MM.1S (cell line): Measurements from ENCODE around the gene TOMM40.

ENCODE experiments used
- DNase-seq: peaks from one replicate; pipeline ENCODE4 v3.0.0-alpha.2; 2015
- H2AFZ ChIP-seq: fragments of 300-600 bp; sonication (generic); 2 replicates; pipeline ENCODE4 v1.6.0; 2016; ENCODE audit warnings: antibody characterized with exemption, low read length
- H3F3A ChIP-seq: fragments of 300-600 bp; sonication (generic); 2 replicates; pipeline ENCODE4 v1.6.1; 2016; ENCODE audit warnings: mild to moderate bottlenecking, antibody characterized with exemption, low read length, moderate library complexity, mixed read lengths; ENCODE audit not compliant: insufficient read depth
- H3K27ac ChIP-seq: fragments of 300-600 bp; sonication (generic); 2 replicates; pipeline ENCODE4 v1.5.1; 2016; ENCODE audit warnings: mild to moderate bottlenecking, low read length
- H3K27me3 ChIP-seq: fragments of 300-600 bp; sonication (generic); replicated peaks from 2 replicates; pipeline ENCODE4 v1.6.0; 2016; ENCODE audit warnings: low read length; ENCODE audit not compliant: insufficient read depth
- H3K36me3 ChIP-seq: fragments of 300-600 bp; sonication (generic); replicated peaks from 2 replicates; pipeline ENCODE4 v1.6.1; 2016; ENCODE audit warnings: mild to moderate bottlenecking, low read length, mixed read lengths; ENCODE audit not compliant: insufficient read depth
- H3K4me1 ChIP-seq: fragments of 300-600 bp; sonication (generic); 2 replicates; pipeline ENCODE4 v1.6.1; 2016; ENCODE audit warnings: low read length, mixed read lengths
- H3K4me2 ChIP-seq: fragments of 300-600 bp; sonication (generic); 2 replicates; pipeline ENCODE4 v1.6.0; 2016; ENCODE audit warnings: low read depth, low read length
- H3K4me3 ChIP-seq: fragments of 300-600 bp; sonication (generic); 2 replicates; pipeline ENCODE4 v1.5.1; 2016; ENCODE audit warnings: low read length, mixed read lengths
- H3K79me2 ChIP-seq: fragments of 300-600 bp; sonication (generic); 2 replicates; pipeline ENCODE4 v1.6.1; 2016; ENCODE audit warnings: mixed run types, low read length, mixed read lengths
- H3K9ac ChIP-seq: fragments of 300-600 bp; sonication (generic); 2 replicates; pipeline ENCODE4 v1.6.1; 2016; ENCODE audit warnings: low read length, mixed read lengths
- H3K9me2 ChIP-seq: fragments of 300-600 bp; sonication (generic); replicated peaks from 2 replicates; pipeline ENCODE4 v1.6.1; 2016; ENCODE audit warnings: mild to moderate bottlenecking, low read length, mixed read lengths; ENCODE audit not compliant: insufficient read depth
- H3K9me3 ChIP-seq: fragments of 300-600 bp; sonication (generic); replicated peaks from 2 replicates; pipeline ENCODE4 v1.6.1; 2016; ENCODE audit warnings: mild to moderate bottlenecking, low read length, mixed read lengths; ENCODE audit not compliant: insufficient read depth
- H4K20me1 ChIP-seq: fragments of 300-600 bp; sonication (generic); 2 replicates; pipeline ENCODE4 v1.6.1; 2016; ENCODE audit warnings: mild to moderate bottlenecking, low read length, moderate library complexity, mixed read lengths; ENCODE audit not compliant: insufficient read depth
- CTCF ChIP-seq: fragments of 300-600 bp; sonication (generic); IDR thresholded peaks from 2 replicates; pipeline ENCODE4 v1.5.1; 2016; ENCODE audit warnings: antibody characterized with exemption, low read length, mixed read lengths
- EZH2 ChIP-seq: fragments of 300-600 bp; sonication (generic); optimal IDR thresholded peaks from 2 replicates; pipeline ENCODE3; 2017; ENCODE audit warnings: low read depth, mild to moderate bottlenecking, antibody characterized with exemption, low read length, mixed read lengths
- EZH2phosphoT487 ChIP-seq: fragments of 300-600 bp; sonication (generic); IDR thresholded peaks from 2 replicates; pipeline ENCODE4 v1.6.1; 2018; ENCODE audit warnings: antibody characterized with exemption, low read length

Gene TOMM40

GRCh38 chr19:44846455-44847143 is 44.5 kb upstream of the TOMM40 start:
- TF ChIP-seq CTCF (no peak), EZH2phosphoT487 (no peak), EZH2 (no peak)
- Histone ChIP-seq H3F3A (no peaks in the 10 kb centered on the region; the same call in 1 of the 2 replicates), H3K27ac (no peak overlapping the region), H3K9me3 (no peaks in the 10 kb centered on the region), H3K4me1 (peaks cover 17% of the 10 kb centered on the region), H3K79me2 (no peaks in the 10 kb centered on the region), H3K9ac (no peak overlapping the region; the same call in 1 of the 2 replicates), H3K36me3 (no peaks in the 10 kb centered on the region), H3K27me3 (peaks cover 56% of the 10 kb centered on the region), H3K4me3 (peak overlapping the region; percentile 86), H3K4me2 (peak overlapping the region; percentile 98), H3K9me2 (no peaks in the 10 kb centered on the region), H4K20me1 (no peaks in the 10 kb centered on the region), H2AFZ (peak overlapping the region; percentile 63)
- no peak for DNase-seq

DNA sequence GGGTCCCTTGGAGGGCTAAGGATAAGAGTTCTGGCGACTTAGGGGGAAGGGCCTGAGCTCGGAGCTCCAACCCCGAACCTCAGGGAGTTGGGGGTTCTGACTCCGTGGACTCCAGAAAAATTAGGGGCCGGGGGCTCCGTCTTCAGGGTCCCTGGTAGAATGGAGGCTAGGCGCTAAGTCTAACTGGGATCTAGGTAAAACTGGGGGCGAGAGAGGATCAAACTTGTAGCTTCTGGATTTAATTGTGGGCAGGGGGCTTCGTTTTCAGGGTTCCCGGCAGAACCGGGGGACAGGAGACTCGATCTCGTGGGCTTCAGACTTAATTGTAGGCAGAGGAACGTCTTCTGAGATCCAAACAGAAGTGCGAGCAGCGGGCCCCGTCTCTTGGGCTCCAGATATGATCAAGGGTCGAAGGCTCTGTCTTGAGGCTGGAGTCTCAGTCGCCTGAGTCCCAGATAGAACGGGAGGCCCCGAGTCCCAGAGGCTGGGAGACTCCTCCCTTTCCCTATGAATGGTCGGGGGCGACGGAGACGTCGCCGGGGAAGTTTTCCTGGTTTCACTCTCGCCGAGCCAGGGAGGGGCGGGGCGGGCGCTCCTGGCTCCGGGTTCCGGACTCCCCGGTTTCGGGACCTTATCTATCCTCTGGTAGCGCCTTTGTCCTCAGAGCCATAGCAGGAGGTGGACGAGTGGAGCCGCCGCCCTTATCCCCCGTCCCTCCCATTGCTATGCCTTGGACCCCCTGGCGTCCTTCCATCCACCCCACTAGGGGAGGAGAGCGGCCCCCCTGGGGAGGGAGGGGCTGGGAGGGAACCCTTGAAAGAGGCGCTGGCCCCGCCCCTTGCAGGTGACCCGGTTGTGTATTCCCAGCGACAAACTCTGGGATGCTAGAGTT is 43.7 kb upstream of the TOMM40 start:
- H4K20me1 ChIP-seq = no peaks in the 10 kb centered on the region
- no peaks in the 10 kb centered on the region; the same call in 1 of the 2 replicates for H3F3A ChIP-seq
- H2AFZ ChIP-seq = no peak overlapping the region
- H3K27me3 ChIP-seq = peaks cover 60% of the 10 kb centered on the region
- TF ChIP-seq EZH2phosphoT487 (no peak), CTCF (no peak), EZH2 (no peak)
- peaks cover 17% of the 10 kb centered on the region for H3K4me1 ChIP-seq
- H3K79me2 ChIP-seq = no peaks in the 10 kb centered on the region
- DNase-seq = no peak
- H3K9me3 ChIP-seq = no peaks in the 10 kb centered on the region
- H3K4me3 ChIP-seq = no peak overlapping the region; the same call in 1 of the 2 replicates
- no peak overlapping the region for H3K27ac ChIP-seq
- H3K4me2 ChIP-seq = peak overlapping the region; percentile 98; the same call in 1 of the 2 replicates
- H3K9me2 ChIP-seq = no peaks in the 10 kb centered on the region
- no peaks in the 10 kb centered on the region for H3K36me3 ChIP-seq
- no peak overlapping the region for H3K9ac ChIP-seq

DNA sequence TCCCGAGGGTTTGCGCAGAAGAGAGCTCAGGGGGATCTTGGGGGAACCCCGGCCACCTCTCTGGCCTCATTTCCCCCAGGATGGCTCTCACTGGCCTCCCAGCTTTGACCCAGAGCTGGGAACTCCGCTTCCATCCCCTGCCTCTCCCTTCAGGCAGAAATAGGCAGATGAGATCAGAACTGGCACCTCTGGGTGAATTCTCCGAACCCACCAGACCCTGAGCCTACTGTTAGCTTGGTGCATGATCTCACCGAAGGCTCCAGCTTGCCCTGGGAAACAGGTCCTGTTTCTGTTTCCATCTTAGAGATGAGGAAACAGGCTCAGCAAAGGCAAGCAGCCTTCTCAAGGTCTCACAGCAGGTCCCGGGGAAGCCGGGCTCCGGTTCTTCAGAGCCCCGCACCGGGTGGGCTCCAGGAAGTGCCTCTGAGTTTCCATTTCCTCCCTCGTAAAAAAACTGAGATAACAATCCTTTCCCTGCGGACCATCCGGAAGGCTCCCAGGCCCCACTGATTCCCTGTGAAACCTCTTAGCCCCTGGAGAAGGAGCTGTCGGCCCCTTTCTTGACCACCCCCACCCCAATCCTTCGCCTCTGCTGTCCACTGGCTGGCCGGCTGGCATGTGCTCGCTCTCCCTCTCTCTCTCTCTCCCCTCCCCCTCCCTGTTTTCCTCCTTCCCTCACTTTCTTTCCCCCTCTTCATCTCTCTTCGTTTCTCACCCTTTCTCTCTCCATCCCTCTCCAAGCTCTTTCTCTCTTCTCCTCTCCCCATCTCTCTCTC is 42.8 kb upstream of the TOMM40 start:
- H3K79me2 ChIP-seq = no peaks in the 10 kb centered on the region
- H3K4me1 ChIP-seq = peaks cover 17% of the 10 kb centered on the region
- DNase-seq = no peak

More for the DNA sequence above, 42.8 kb upstream of the TOMM40 start:
- H3F3A ChIP-seq = no peaks in the 10 kb centered on the region; the same call in 1 of the 2 replicates
- no peaks in the 10 kb centered on the region for H3K9me3 ChIP-seq
- H3K9me2 ChIP-seq = no peaks in the 10 kb centered on the region
- H2AFZ ChIP-seq = no peak overlapping the region
- no peak overlapping the region for H3K4me3 ChIP-seq
- H3K27me3 ChIP-seq = peaks cover 68% of the 10 kb centered on the region
- H3K36me3 ChIP-seq = no peaks in the 10 kb centered on the region
- H3K9ac ChIP-seq = no peak overlapping the region
- H3K4me2 ChIP-seq = peak overlapping the region; percentile 98; the same call in 1 of the 2 replicates
- TF ChIP-seq CTCF (no peak), EZH2 (no peak), EZH2phosphoT487 (no peak)
- no peaks in the 10 kb centered on the region for H4K20me1 ChIP-seq
- no peak overlapping the region for H3K27ac ChIP-seq
